Measurements from ENCODE around the gene FFAR4.

Gene FFAR4

DNA sequence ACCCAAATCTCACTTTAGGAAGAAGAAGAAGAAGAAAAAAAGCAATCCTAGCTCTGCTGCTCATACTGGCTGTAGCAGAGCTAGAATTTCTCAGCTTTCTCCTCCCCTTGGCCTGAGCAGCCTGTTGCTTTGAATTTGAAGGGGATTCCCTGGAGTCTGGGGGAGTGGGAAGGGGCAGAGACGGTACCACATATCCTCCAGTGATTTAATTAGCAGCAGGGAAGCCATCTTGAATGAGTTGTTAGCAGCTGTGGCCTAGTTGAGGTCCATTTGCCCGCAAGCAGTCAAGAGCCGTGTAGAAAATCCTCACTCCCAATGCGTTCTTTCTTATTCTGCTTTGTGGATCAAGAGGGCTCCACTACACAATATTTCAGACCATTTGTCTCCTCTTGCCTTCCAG is 62.4 kb downstream of the FFAR4 start:
- no peak overlapping the region for H3K9ac ChIP-seq (ENCODE audit: low read length)
- H3K18ac ChIP-seq (ENCODE audit: low read length): no peak overlapping the region
- no peak overlapping the region for H3K23ac ChIP-seq (ENCODE audit: low read length)
- H3K4ac ChIP-seq (ENCODE audit: low read depth, low read length): no peak overlapping the region
- no peaks in the 10 kb centered on the region for H3K79me2 ChIP-seq (ENCODE audit: control insufficient read depth, insufficient read depth, low read length)
- no peak overlapping the region for H3K4me3 ChIP-seq (ENCODE audit: low read length)
- no peaks in the 10 kb centered on the region for H3K27me3 ChIP-seq (ENCODE audit: insufficient read depth, low read length, poor library complexity)
- no peak overlapping the region for H3K4me2 ChIP-seq (ENCODE audit: low read length)
- no peak overlapping the region for H4K8ac ChIP-seq (ENCODE audit: low read depth, low read length)
- WGBS (ENCODE audit: extremely low coverage, insufficient coverage, low lambda C conversion rate): no CpG with 5 or more reads among the region's 4 CpGs
- no peak overlapping the region for H2BK5ac ChIP-seq (ENCODE audit: low read length)
- H4K5ac ChIP-seq (ENCODE audit: low read length): no peak overlapping the region
- H2BK120ac ChIP-seq (ENCODE audit: low read depth, low read length): no peak overlapping the region
- no peak overlapping the region for H3K27ac ChIP-seq (ENCODE audit: low read depth, low read length)
- H2AK5ac ChIP-seq (ENCODE audit: low read length): no peak overlapping the region
- no peaks in the 10 kb centered on the region for H3K36me3 ChIP-seq (ENCODE audit: control insufficient read depth, insufficient read depth, low read length)
- no peaks in the 10 kb centered on the region for H3K4me1 ChIP-seq (ENCODE audit: control insufficient read depth, low read depth, low read length)
- no peak overlapping the region for H3K56ac ChIP-seq (ENCODE audit: low read length)
- no peak for DNase-seq
- H2BK15ac ChIP-seq (replicated peaks; ENCODE audit: low read depth): no peak overlapping the region
- no peaks in the 10 kb centered on the region for H3K79me1 ChIP-seq (ENCODE audit: low read length)

DNA sequence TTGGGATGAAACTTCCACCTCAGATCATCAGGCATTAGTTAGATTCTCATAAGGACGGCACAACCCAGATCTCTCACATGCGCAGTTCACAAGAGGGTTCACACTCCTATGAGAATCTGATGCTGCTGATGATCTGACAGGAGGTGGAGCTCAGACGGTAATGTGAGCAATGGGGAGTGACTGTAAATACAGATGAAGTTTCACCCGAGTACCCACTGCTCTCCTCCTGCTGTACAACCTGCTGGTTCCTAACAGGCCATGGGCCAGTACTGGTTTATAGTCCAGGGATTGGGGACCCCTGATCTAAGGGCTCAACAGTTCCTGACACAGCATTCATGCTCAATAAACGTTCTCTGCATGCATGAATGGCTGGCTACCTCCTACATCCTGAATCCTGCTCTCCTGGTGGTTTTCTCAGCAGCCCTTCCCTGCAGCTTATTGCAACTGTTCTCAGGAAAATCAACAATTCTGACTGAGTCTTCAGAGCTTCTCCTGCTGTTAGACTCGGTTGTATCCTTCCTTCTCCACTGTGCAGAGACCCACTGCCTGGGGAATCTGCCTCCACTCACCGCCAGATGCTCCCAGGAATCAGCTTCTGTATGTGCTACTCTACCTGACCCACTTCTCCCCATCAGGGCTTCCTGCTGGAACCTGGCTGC is 63.3 kb downstream of the FFAR4 start:
- H3K27ac ChIP-seq (ENCODE audit: low read depth, low read length): no peak overlapping the region
- H3K56ac ChIP-seq (ENCODE audit: low read length): no peak overlapping the region
- H3K4ac ChIP-seq (ENCODE audit: low read depth, low read length): no peak overlapping the region
- H3K18ac ChIP-seq (ENCODE audit: low read length): no peak overlapping the region
- no peak overlapping the region for H2BK15ac ChIP-seq (replicated peaks; ENCODE audit: low read depth)
- H3K79me1 ChIP-seq (ENCODE audit: low read length): no peaks in the 10 kb centered on the region
- WGBS (ENCODE audit: extremely low coverage, insufficient coverage, low lambda C conversion rate): no CpG with 5 or more reads among the region's 7 CpGs
- H3K4me1 ChIP-seq (ENCODE audit: control insufficient read depth, low read depth, low read length): no peaks in the 10 kb centered on the region
- H2AK5ac ChIP-seq (ENCODE audit: low read length): no peak overlapping the region
- H3K79me2 ChIP-seq (ENCODE audit: control insufficient read depth, insufficient read depth, low read length): no peaks in the 10 kb centered on the region
- no peak overlapping the region for H3K9ac ChIP-seq (ENCODE audit: low read length)
- DNase-seq: no peak
- H3K4me2 ChIP-seq (ENCODE audit: low read length): no peak overlapping the region
- no peak overlapping the region for H4K8ac ChIP-seq (ENCODE audit: low read depth, low read length)
- no peak overlapping the region for H2BK120ac ChIP-seq (ENCODE audit: low read depth, low read length)
- no peak overlapping the region for H2BK5ac ChIP-seq (ENCODE audit: low read length)
- H3K36me3 ChIP-seq (ENCODE audit: control insufficient read depth, insufficient read depth, low read length): no peaks in the 10 kb centered on the region
- no peak overlapping the region for H3K23ac ChIP-seq (ENCODE audit: low read length)
- no peaks in the 10 kb centered on the region for H3K27me3 ChIP-seq (ENCODE audit: insufficient read depth, low read length, poor library complexity)
- H4K5ac ChIP-seq (ENCODE audit: low read length): no peak overlapping the region
- H3K4me3 ChIP-seq (ENCODE audit: low read length): no peak overlapping the region

DNA sequence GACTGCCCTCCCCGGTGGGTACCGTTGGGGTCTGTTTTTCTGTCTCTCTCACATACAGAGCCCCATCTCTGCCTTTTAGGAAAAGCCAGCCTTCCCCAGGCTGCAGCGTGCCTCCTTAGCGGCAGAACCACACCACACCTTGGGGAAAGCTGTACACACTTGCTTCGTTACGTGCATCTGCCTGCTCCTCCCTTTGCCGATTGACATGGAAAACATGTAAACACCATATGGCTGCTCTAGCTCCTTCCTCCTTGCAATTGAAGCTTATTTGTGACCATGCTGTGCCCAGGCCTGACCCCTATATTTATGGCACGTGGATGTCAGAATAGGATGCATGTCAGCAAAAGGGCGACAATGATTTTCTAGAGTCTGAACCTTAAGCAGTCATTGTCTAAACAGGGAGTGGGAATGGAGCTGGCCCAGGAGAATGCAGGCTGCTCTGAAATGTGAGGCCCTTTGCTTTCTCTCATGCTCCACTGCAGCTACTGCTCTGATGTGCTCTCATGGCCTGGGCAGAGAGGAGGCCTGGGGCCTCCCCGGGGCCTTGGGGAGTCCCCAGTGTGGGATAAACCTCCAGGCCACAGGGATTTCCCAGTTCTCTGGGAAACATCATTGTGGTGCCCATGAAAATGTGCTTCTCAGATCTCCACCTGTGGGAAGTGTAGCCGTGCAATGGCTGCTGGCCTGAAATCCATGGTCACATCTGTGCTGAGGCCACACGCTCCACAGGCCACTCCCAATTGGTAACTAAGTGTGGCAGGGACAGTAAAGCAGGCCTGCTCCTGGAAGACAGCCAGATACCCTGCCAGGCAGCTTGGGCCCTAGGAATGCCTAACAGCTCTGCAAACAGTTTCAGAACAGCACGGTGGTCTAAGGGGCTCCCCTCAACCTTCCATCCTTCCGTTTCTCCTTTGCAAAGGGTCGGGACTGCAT is 64.4 kb downstream of the FFAR4 start:
- H3K4me3 ChIP-seq (ENCODE audit: low read length): no peak overlapping the region
- H3K56ac ChIP-seq (ENCODE audit: low read length): no peak overlapping the region
- H3K23ac ChIP-seq (ENCODE audit: low read length): no peak overlapping the region
- H3K4me1 ChIP-seq (ENCODE audit: control insufficient read depth, low read depth, low read length): no peaks in the 10 kb centered on the region
- no peaks in the 10 kb centered on the region for H3K36me3 ChIP-seq (ENCODE audit: control insufficient read depth, insufficient read depth, low read length)
- no CpG with 5 or more reads among the region's 15 CpGs for WGBS (ENCODE audit: extremely low coverage, insufficient coverage, low lambda C conversion rate)
- H2BK120ac ChIP-seq (ENCODE audit: low read depth, low read length): no peak overlapping the region
- no peak overlapping the region for H4K5ac ChIP-seq (ENCODE audit: low read length)
- no peak overlapping the region for H3K4ac ChIP-seq (ENCODE audit: low read depth, low read length)
- no peak overlapping the region for H3K4me2 ChIP-seq (ENCODE audit: low read length)
- no peaks in the 10 kb centered on the region for H3K27me3 ChIP-seq (ENCODE audit: insufficient read depth, low read length, poor library complexity)
- no peak overlapping the region for H3K18ac ChIP-seq (ENCODE audit: low read length)
- H3K9ac ChIP-seq (ENCODE audit: low read length): no peak overlapping the region
- no peak overlapping the region for H3K27ac ChIP-seq (ENCODE audit: low read depth, low read length)
- no peak overlapping the region for H2AK5ac ChIP-seq (ENCODE audit: low read length)
- H2BK15ac ChIP-seq (replicated peaks; ENCODE audit: low read depth): no peak overlapping the region
- no peaks in the 10 kb centered on the region for H3K79me1 ChIP-seq (ENCODE audit: low read length)
- DNase-seq: no peak
- H4K8ac ChIP-seq (ENCODE audit: low read depth, low read length): no peak overlapping the region
- H3K79me2 ChIP-seq (ENCODE audit: control insufficient read depth, insufficient read depth, low read length): no peaks in the 10 kb centered on the region
- no peak overlapping the region for H2BK5ac ChIP-seq (ENCODE audit: low read length)
